Upper lobe of left lung (tissue), 6 donors: ENCODE data around the gene BANF2. TPM values are rescaled to one million over a fixed set of nuclear protein-coding genes. Genes with fewer than 3 reads are reported as not detected.

Experiments used
- ATAC-seq, 2 donors: fragments of 200-7000 bp; cut with Tn5 transposase; one replicate each; pipeline ENCODE4 v1.9.1; 2022; ENCODE audit warnings: mild to moderate bottlenecking in 2 of 2, moderate library complexity in 2 of 2; ENCODE audit not compliant: low FRiP score in 2 of 2
- DNase-seq, 2 donors: peaks; one replicate each; pipeline ENCODE4 v3.0.0-alpha.2; 2019 to 2020
- H3K27ac ChIP-seq, 4 donors: fragments of 200-600 bp; sonication (generic); one replicate each; pipeline ENCODE4 v1.5.1; 2016 to 2019
- H3K27me3 ChIP-seq, 4 donors: fragments of 200-600 bp; sonication (generic); one replicate each; pipeline ENCODE4 v1.5.1; 2017 to 2019
- H3K36me3 ChIP-seq, 4 donors: fragments of 200-600 bp; sonication (generic); one replicate each; pipeline ENCODE4 v1.5.1; 2016 to 2019
- H3K4me1 ChIP-seq, 4 donors: fragments of 200-600 bp; sonication (generic); one replicate each; pipeline ENCODE4 v1.5.1; 2018 to 2019
- H3K4me3 ChIP-seq, 4 donors: fragments of 200-600 bp; sonication (generic); one replicate each; pipeline ENCODE4 v1.5.1; 2017 to 2019; ENCODE audit warnings: mild to moderate bottlenecking in 2 of 4, moderate library complexity in 1 of 4
- H3K9me3 ChIP-seq, 4 donors: fragments of 200-600 bp; sonication (generic); one replicate each; pipeline ENCODE4 v1.5.1; 2018 to 2019
- CTCF ChIP-seq, 6 experiments: fragments of 450-650 bp in 4 of 6; fragments of 200-600 bp in 2 of 6; sonication (generic) in 2 of 6; IDR thresholded peaks; one replicate each; pipeline ENCODE4 v1.5.1; 2016 to 2019; ENCODE audit warnings: antibody characterized with exemption in 6 of 6
- EP300 ChIP-seq, 4 donors: sonication (generic); formaldehyde crosslinking; IDR thresholded peaks; one replicate each; pipeline ENCODE4 v1.5.1; 2017; ENCODE audit warnings: antibody characterized with exemption in 4 of 4, control low read depth in 2 of 4
- POLR2A ChIP-seq, 4 donors: fragments of 450-650 bp; IDR thresholded peaks; one replicate each; pipeline ENCODE4 v1.5.1; 2016 to 2017; ENCODE audit warnings: antibody characterized with exemption in 4 of 4, mild to moderate bottlenecking in 2 of 4
- POLR2AphosphoS5 ChIP-seq, 2 donors: sonication (generic); formaldehyde crosslinking; IDR thresholded peaks; one replicate each; pipeline ENCODE4 v1.5.1; 2017; ENCODE audit warnings: antibody characterized with exemption in 2 of 2
- WGBS, 2 donors: methylation state at CpG; one replicate each; pipeline ENCODE4 v1.1.5; 2017 to 2018; 5-methylcytosine and 5-hydroxymethylcytosine counted together
- total RNA-seq, 6 donors: library from RNA; depleted of rRNA in 4 of 6; stranded (reverse); fragments of >200 nt in 4 of 6; gene quantifications; one replicate each; pipeline versions ENCODE4 v1.1.0 to v1.2.1, GENCODE V29; 2016 to 2021
- donor health status: DM: no; HTN: no; CAD: no; lungs with moderate emphysema.
- donor health status: DM: no; HTN: yes; CAD: no; lungs with severe emphysema.

The BANF2 gene
- total RNA-seq, 6 donors from 2014 or later: not detected

GRCh38 chr20:17652411-17652810 is 47.4 kb upstream of the BANF2 start:
- DNase-seq (no peak), ATAC-seq (no peak)
- Histone ChIP-seq H3K27me3 (no peaks in the 10 kb centered on the region), H3K36me3 (peaks cover 0 to 34% (median 7%) of the 10 kb centered on the region in 4 donors), H3K27ac (peak overlapping the region in 2 of 4 donors; percentile 18 to 33), H3K4me1 (peaks cover 33 to 61% (median 54%) of the 10 kb centered on the region in 4 donors), H3K4me3 (no peak overlapping the region), H3K9me3 (no peaks in the 10 kb centered on the region)
- 77 to 78% methylated on average over 7 to 9 of the region's 10 CpGs for WGBS, 2 donors
- TF ChIP-seq EP300 (IDR thresholded peaks at IDR 0.05): no peak
- no peak for TF ChIP-seq POLR2AphosphoS5 (IDR thresholded peaks at IDR 0.05)
- no peak for TF ChIP-seq CTCF (IDR thresholded peaks at IDR 0.05)
- no peak for TF ChIP-seq POLR2A (IDR thresholded peaks at IDR 0.05)

GRCh38 chr20:17653835-17654648 is 45.7 kb upstream of the BANF2 start:
- H3K27me3 ChIP-seq: no peaks in the 10 kb centered on the region
- H3K4me1 ChIP-seq: peaks cover 20 to 45% (median 38%) of the 10 kb centered on the region in 4 donors
- H3K27ac ChIP-seq: no peak overlapping the region
- WGBS, 2 donors: 91 to 94% methylated on average over 11 of the region's 11 CpGs
- TF ChIP-seq CTCF (IDR thresholded peaks at IDR 0.05): no peak
- TF ChIP-seq POLR2A (IDR thresholded peaks at IDR 0.05): no peak
- no peak for TF ChIP-seq EP300 (IDR thresholded peaks at IDR 0.05)
- TF ChIP-seq POLR2AphosphoS5 (IDR thresholded peaks at IDR 0.05): no peak
- H3K36me3 ChIP-seq: peaks cover 0 to 47% (median 20%) of the 10 kb centered on the region in 4 donors
- ATAC-seq (no peak), DNase-seq (no peak)
- H3K9me3 ChIP-seq: peaks cover 0 to 8% (median 0%) of the 10 kb centered on the region in 4 donors
- no peak overlapping the region for H3K4me3 ChIP-seq

- H3K4me1 ChIP-seq: peaks cover 13 to 37% (median 31%) of the 10 kb centered on the region in 4 donors
- 60 to 63% methylated on average over 7 of the region's 7 CpGs for WGBS, 2 donors
- H3K9me3 ChIP-seq: peaks cover 0 to 8% (median 0%) of the 10 kb centered on the region in 4 donors
- H3K27ac ChIP-seq: no peak overlapping the region
- no peak for DNase-seq
- no peak for ATAC-seq
- no peaks in the 10 kb centered on the region for H3K27me3 ChIP-seq
- H3K36me3 ChIP-seq: peaks cover 0 to 52% (median 21%) of the 10 kb centered on the region in 4 donors
- no peak for TF ChIP-seq EP300 (IDR thresholded peaks at IDR 0.05)
- no peak for TF ChIP-seq POLR2A (IDR thresholded peaks at IDR 0.05)
- peak in 3 of 6 experiments; percentile 19 to 36 (median 29) for TF ChIP-seq CTCF (IDR thresholded peaks at IDR 0.05)
- TF ChIP-seq POLR2AphosphoS5 (IDR thresholded peaks at IDR 0.05): no peak
- no peak overlapping the region for H3K4me3 ChIP-seq
Observed at GRCh38 chr20:17654649-17655285, 45.0 kb upstream of the BANF2 start.

DNA sequence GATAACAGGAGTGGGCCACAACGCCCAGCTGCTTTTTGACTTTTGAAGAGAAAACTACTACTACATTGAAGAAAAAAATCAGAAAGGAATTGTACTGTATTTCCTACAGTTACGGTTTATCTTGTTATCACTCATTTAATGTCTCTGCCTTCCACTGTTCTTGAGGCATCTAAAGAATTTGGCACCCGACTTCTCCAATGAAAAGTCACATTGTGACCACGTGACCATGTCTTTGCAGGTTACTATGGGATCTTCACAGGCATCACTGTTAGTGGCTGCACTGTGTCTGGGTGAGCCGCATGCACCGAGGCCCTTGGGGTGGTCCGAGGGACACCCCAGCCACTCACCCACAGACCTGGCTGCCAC is 44.5 kb upstream of the BANF2 start:
- Histone ChIP-seq H3K36me3 (peaks cover 0 to 56% (median 23%) of the 10 kb centered on the region in 4 donors), H3K27me3 (no peaks in the 10 kb centered on the region), H3K4me1 (peaks cover 11 to 32% (median 26%) of the 10 kb centered on the region in 4 donors), H3K4me3 (no peak overlapping the region), H3K27ac (no peak overlapping the region), H3K9me3 (peaks cover 0 to 8% (median 0%) of the 10 kb centered on the region in 4 donors)
- TF ChIP-seq EP300 (IDR thresholded peaks at IDR 0.05) (no peak), CTCF (IDR thresholded peaks at IDR 0.05) (peak in 1 of 6 experiments; percentile 8)
- ATAC-seq (no peak), DNase-seq (no peak)
- WGBS, 2 donors: 75 to 85% methylated on average over 6 to 7 of the region's 7 CpGs
